Fibroblast of lung (primary cell): ENCODE data around the gene MYRF. TPM values are rescaled to one million over a fixed set of nuclear protein-coding genes. Genes with fewer than 3 reads are reported as not detected.

Experiments used
- DNase-seq, 2 donors: peaks; one replicate each; pipeline versions ENCODE4 v3.0.0 to v3.0.0-alpha.2; 2010; ENCODE audit warnings: low read depth in 2 of 2
- H2AFZ ChIP-seq: 2 replicates; pipeline ENCODE4 v1.5.1; 2012; ENCODE audit warnings: low read length, control low read depth, inconsistent platforms
- H3K27ac ChIP-seq: 2 replicates; pipeline ENCODE4 v1.5.1; 2011; ENCODE audit warnings: low read length, control low read depth; ENCODE audit not compliant: insufficient read depth
- H3K27me3 ChIP-seq: 2 replicates; pipeline ENCODE4 v1.5.1; 2011; ENCODE audit warnings: mild to moderate bottlenecking, low read length; ENCODE audit not compliant: control insufficient read depth, insufficient read depth
- H3K36me3 ChIP-seq: 2 replicates; pipeline ENCODE4 v1.5.1; 2011; ENCODE audit warnings: low read length; ENCODE audit not compliant: control insufficient read depth, insufficient read depth
- H3K4me1 ChIP-seq: 2 replicates; pipeline ENCODE4 v1.5.1; 2011; ENCODE audit warnings: low read length; ENCODE audit not compliant: control insufficient read depth, insufficient read depth; ENCODE audit errors: extremely low read depth
- H3K4me2 ChIP-seq: 2 replicates; pipeline ENCODE4 v1.5.1; 2011; ENCODE audit warnings: low read length, control low read depth; ENCODE audit not compliant: insufficient read depth; ENCODE audit errors: extremely low read depth
- H3K4me3 ChIP-seq, 4 experiments: fragments of 200-600 bp in 1 of 4; sonication (generic) in 1 of 4; replicated peaks in 1 of 4; 2 replicates each; pipeline ENCODE4 v1.5.1; 2011 to 2016; ENCODE audit warnings: low read length in 4 of 4, low read depth in 3 of 4, mild to moderate bottlenecking in 3 of 4, control low read depth in 2 of 4, inconsistent platforms in 1 of 4, mixed read lengths in 1 of 4; ENCODE audit not compliant: insufficient read depth in 1 of 4; ENCODE audit errors: control extremely low read depth in 1 of 4
- H3K79me2 ChIP-seq: 2 replicates; pipeline ENCODE4 v1.5.1; 2012; ENCODE audit warnings: mild to moderate bottlenecking, low read length, inconsistent platforms; ENCODE audit not compliant: control insufficient read depth, insufficient read depth
- H3K9ac ChIP-seq: 2 replicates; pipeline ENCODE4 v1.5.1; 2011; ENCODE audit warnings: mild to moderate bottlenecking, low read length, control low read depth; ENCODE audit not compliant: insufficient read depth
- H3K9me3 ChIP-seq: 2 replicates; pipeline ENCODE4 v1.5.1; 2012; ENCODE audit warnings: low read depth, low read length; ENCODE audit not compliant: control insufficient read depth, insufficient read depth
- H4K20me1 ChIP-seq: 2 replicates; pipeline ENCODE4 v1.5.1; 2011; ENCODE audit warnings: low read length; ENCODE audit not compliant: control insufficient read depth, insufficient read depth; ENCODE audit errors: extremely low read depth
- EZH2 ChIP-seq: IDR thresholded peaks from 2 replicates; pipeline ENCODE4 v1.5.1; 2012; ENCODE audit warnings: low read length, control low read depth, mild to moderate bottlenecking; ENCODE audit errors: missing control alignments
- polyA plus RNA-seq, 2 donors: library from polyadenylated mRNA; depleted of rRNA in 1 of 2; stranded (reverse) in 1 of 2; unstranded in 1 of 2; fragments of >200 nt; gene quantifications; 2 replicates each; pipeline ENCODE4 v1.2.1, GENCODE V29; 2011 to 2012; ENCODE audit warnings: missing spikeins in 1 of 2
- total RNA-seq: library from RNA; depleted of rRNA; stranded (reverse); fragments of >200 nt; gene quantifications from 2 replicates; pipeline ENCODE4 v1.2.1, GENCODE V29; 2014
- TF ChIP-seq, protein P1 (sequence below), 2 donors: IDR thresholded peaks in 1 of 2; conservative IDR thresholded peaks in 1 of 2; 1 replicate in 1 of 2; 2 replicates in 1 of 2; pipeline ENCODE4 v1.5.1; 2011 to 2012; ENCODE audit warnings: low read length in 2 of 2, control low read depth in 1 of 2, inconsistent platforms in 1 of 2, low read depth in 1 of 2, mild to moderate bottlenecking in 1 of 2

Gene MYRF
- total and polyA plus RNA-seq, 2 donors (not counting 1 experiment from before 2014, with no cell fraction given) = 0.10 to 0.17 TPM

GRCh38 chr11:61769946-61770683 lies 17.7 kb downstream of the MYRF start:
- H3K36me3 ChIP-seq = no peaks in the 10 kb centered on the region
- no peaks in the 10 kb centered on the region for H3K79me2 ChIP-seq
- H3K4me1 ChIP-seq = no peaks in the 10 kb centered on the region
- H3K9ac ChIP-seq = no peak overlapping the region
- H3K27ac ChIP-seq = no peak overlapping the region
- no peak overlapping the region for H3K4me2 ChIP-seq
- H3K27me3 ChIP-seq = no peaks in the 10 kb centered on the region
- no peaks in the 10 kb centered on the region for H4K20me1 ChIP-seq
- no peak for TF ChIP-seq EZH2
- TF ChIP-seq, protein P1, sequence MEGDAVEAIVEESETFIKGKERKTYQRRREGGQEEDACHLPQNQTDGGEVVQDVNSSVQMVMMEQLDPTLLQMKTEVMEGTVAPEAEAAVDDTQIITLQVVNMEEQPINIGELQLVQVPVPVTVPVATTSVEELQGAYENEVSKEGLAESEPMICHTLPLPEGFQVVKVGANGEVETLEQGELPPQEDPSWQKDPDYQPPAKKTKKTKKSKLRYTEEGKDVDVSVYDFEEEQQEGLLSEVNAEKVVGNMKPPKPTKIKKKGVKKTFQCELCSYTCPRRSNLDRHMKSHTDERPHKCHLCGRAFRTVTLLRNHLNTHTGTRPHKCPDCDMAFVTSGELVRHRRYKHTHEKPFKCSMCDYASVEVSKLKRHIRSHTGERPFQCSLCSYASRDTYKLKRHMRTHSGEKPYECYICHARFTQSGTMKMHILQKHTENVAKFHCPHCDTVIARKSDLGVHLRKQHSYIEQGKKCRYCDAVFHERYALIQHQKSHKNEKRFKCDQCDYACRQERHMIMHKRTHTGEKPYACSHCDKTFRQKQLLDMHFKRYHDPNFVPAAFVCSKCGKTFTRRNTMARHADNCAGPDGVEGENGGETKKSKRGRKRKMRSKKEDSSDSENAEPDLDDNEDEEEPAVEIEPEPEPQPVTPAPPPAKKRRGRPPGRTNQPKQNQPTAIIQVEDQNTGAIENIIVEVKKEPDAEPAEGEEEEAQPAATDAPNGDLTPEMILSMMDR (conservative IDR thresholded peaks at IDR 0.05 in 1 of 2, IDR thresholded peaks at IDR 0.05 in 1 of 2; ENCODE audit: low read depth in 1 of 2, low read length in 2 of 2) = no peak
- DNase-seq = no peak
- no peak overlapping the region for H3K4me3 ChIP-seq
- H3K9me3 ChIP-seq = no peaks in the 10 kb centered on the region
- H2AFZ ChIP-seq = no peak overlapping the region

DNA sequence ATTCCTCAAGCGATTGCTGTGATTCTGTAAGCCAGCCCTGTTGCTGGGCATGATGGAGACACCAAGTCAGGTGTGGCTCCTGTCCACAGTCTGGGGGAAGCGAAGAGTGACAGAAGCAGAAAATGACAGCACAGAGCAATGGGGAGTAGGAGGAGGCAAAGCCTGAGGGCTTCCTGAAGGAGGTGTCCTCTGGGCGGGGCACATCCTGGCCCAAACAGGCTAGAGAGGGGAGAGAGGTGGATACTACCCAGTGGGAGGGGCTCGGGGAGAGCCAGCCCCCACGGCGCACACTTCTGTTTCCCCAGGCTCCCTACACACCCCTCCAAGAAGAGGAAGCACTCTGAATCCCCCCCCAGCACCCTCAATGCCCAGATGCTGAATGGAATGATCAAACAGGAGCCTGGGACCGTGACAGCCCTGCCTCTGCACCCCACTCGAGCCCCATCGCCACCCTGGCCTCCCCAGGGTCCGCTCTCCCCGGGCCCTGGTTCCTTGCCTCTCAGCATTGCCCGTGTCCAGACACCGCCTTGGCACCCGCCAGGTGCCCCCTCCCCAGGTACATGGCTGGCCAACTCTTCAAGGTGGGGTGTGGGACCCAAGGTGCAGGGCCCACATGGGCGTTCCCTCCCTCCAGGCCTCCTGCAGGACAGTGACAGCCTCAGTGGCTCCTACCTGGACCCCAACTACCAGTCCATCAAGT lies 18.9 kb downstream of the MYRF start:
- Histone ChIP-seq H3K4me3 (no peak overlapping the region), H3K36me3 (no peaks in the 10 kb centered on the region), H3K4me1 (no peaks in the 10 kb centered on the region), H3K27ac (no peak overlapping the region), H3K4me2 (no peak overlapping the region), H2AFZ (no peak overlapping the region), H4K20me1 (no peaks in the 10 kb centered on the region), H3K79me2 (no peaks in the 10 kb centered on the region), H3K9ac (no peak overlapping the region), H3K9me3 (no peaks in the 10 kb centered on the region), H3K27me3 (no peaks in the 10 kb centered on the region)
- no peak for DNase-seq
- TF ChIP-seq EZH2 = no peak
- TF ChIP-seq, protein P1 (conservative IDR thresholded peaks at IDR 0.05 in 1 of 2, IDR thresholded peaks at IDR 0.05 in 1 of 2; ENCODE audit: low read depth in 1 of 2, low read length in 2 of 2) = no peak

DNA sequence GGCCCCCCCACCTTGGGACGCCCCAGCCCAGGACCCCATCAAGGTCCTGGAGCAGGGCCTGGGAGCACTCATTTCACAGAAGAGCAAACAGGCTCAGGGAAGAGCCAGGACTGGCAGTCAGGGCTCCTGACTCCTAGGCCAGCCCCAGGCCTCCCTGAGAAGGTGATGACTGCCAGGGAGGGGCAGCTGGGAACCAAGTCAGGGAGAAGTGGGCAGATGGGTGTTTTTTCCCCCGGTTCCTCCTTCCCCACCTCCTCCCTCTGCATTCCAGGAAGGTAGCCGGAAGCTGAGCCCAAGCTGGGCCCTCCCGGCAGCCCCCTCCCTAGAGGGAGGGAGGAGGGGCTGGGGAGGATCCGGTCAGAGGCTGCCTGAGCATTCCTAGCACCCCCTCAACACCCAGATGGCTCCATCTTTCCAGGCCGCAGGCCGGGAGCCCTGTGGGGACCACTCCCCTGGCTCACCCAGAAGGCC lies 19.6 kb downstream of the MYRF start:
- H3K4me1 ChIP-seq = no peaks in the 10 kb centered on the region
- H3K9ac ChIP-seq = no peak overlapping the region
- H3K4me2 ChIP-seq = no peak overlapping the region
- no peaks in the 10 kb centered on the region for H4K20me1 ChIP-seq
- TF ChIP-seq, protein P1 (conservative IDR thresholded peaks at IDR 0.05 in 1 of 2, IDR thresholded peaks at IDR 0.05 in 1 of 2; ENCODE audit: low read depth in 1 of 2, low read length in 2 of 2) = no peak
- no peak for TF ChIP-seq EZH2
- no peak overlapping the region for H2AFZ ChIP-seq
- no peaks in the 10 kb centered on the region for H3K27me3 ChIP-seq
- H3K4me3 ChIP-seq = no peak overlapping the region
- H3K79me2 ChIP-seq = no peaks in the 10 kb centered on the region
- DNase-seq = no peak
- H3K9me3 ChIP-seq = no peaks in the 10 kb centered on the region
- no peak overlapping the region for H3K27ac ChIP-seq
- no peaks in the 10 kb centered on the region for H3K36me3 ChIP-seq
